Aorta (tissue), 5 donors: ENCODE measurements around the gene CFAP54. TPM values are rescaled to one million over a fixed set of nuclear protein-coding genes. Genes with fewer than 3 reads are reported as not detected.

Source experiments
- ATAC-seq: fragments of 200-7000 bp; cut with Tn5 transposase; one replicate; pipeline ENCODE4 v1.9.1; 2022; ENCODE audit warnings: moderate library complexity; ENCODE audit not compliant: low FRiP score
- DNase-seq, 2 donors: peaks; one replicate each; pipeline ENCODE4 v3.0.0-alpha.2; 2020
- H3K27ac ChIP-seq, 2 donors: one replicate each; pipeline ENCODE4 v1.5.1; 2013; ENCODE audit warnings: low read length in 2 of 2, mild to moderate bottlenecking in 2 of 2, moderate library complexity in 2 of 2, control low read depth in 1 of 2, inconsistent platforms in 1 of 2, low read depth in 1 of 2
- H3K27me3 ChIP-seq, 2 donors: one replicate each; pipeline ENCODE4 v1.6.1; 2013; ENCODE audit warnings: control low read depth in 1 of 2, low read length in 1 of 2, mild to moderate bottlenecking in 1 of 2, moderate library complexity in 1 of 2; ENCODE audit not compliant: insufficient read depth in 2 of 2, control insufficient read depth in 1 of 2
- H3K36me3 ChIP-seq, 2 donors: one replicate each; pipeline ENCODE4 v1.6.1; 2013; ENCODE audit warnings: control low read depth in 1 of 2, low read length in 1 of 2, mild to moderate bottlenecking in 1 of 2; ENCODE audit not compliant: insufficient read depth in 2 of 2, control insufficient read depth in 1 of 2
- H3K4me1 ChIP-seq, 2 donors: one replicate each; pipeline ENCODE4 v1.6.1; 2013; ENCODE audit warnings: low read length in 2 of 2, control low read depth in 1 of 2, mild to moderate bottlenecking in 1 of 2, moderate library complexity in 1 of 2; ENCODE audit not compliant: insufficient read depth in 2 of 2, control insufficient read depth in 1 of 2
- H3K4me3 ChIP-seq, 2 donors: one replicate each; pipeline ENCODE4 v1.5.1; 2013; ENCODE audit warnings: low read length in 2 of 2, control low read depth in 1 of 2, mild to moderate bottlenecking in 1 of 2
- H3K9me3 ChIP-seq: one replicate; pipeline ENCODE4 v1.6.1; 2013; ENCODE audit warnings: mild to moderate bottlenecking, low read length; ENCODE audit not compliant: control insufficient read depth
- WGBS, 2 donors: extraction: QIAGEN DNeasy Blood & Tissue Kit; methylation state at CpG; one replicate each; pipeline ENCODE4 v1.1.7; 2013; 5-methylcytosine and 5-hydroxymethylcytosine counted together
- intact Hi-C, 2 donors: fragments of 100-400 bp; cut with DNase I; formaldehyde crosslinking; loops; one replicate each; pipeline versions ENCODE4 v1.14.2 to v1.15.0; 2022
- polyA plus RNA-seq, 2 donors: library from polyadenylated mRNA; stranded (reverse); fragments of 200-250 nt; gene quantifications; one replicate each; pipeline ENCODE4 v1.2.3, GENCODE V29; 2013
- total RNA-seq, 2 donors: library from RNA; stranded (reverse); fragmentation: NEBNext Ultra II Directional; extraction: Animal tissue kit (Norgen Biotek cat#: 25700); gene quantifications; one replicate each; pipeline ENCODE4 v1.2.1, GENCODE V29; 2021
- donor health status: healthy with polysubstance abuse.
- donor health status: Bipolar disorder and iron deficiency.
- donor health status: DM: no; HTN: no; CAD: no.
- donor health status: DM: no; HTN: no; CAD: no.
- donor health status: DM: yes; HTN: yes; CAD: no.

Gene CFAP54
- total and polyA plus RNA-seq, 4 donors = 0.15 to 2.2 (median 0.91) TPM; not detected in 1

DNA sequence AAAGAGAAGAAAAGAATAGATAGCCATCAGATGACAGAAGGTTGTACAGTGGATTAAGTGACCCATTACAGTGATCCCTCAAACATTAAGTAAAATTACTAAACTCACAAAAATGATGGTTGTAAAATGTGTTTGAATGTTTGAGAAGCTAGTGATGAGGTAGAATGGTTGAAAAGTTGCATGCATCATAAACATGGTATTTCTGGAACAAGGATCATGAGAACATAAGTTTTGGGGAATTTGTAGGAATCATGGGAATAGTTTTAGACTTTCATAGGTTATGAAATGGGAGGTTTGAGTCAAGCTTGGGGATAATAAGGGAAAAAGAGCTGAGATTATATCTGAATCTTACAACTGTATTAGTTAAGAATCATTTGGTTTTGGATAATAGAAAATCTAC lies 383.6 kb downstream of the CFAP54 start:
- ATAC-seq (no peak), DNase-seq (no peak)
- intact Hi-C loops = no loop called here
- Histone ChIP-seq H3K4me3 (no peak overlapping the region), H3K27ac (no peak overlapping the region), H3K4me1 (no peaks in the 10 kb centered on the region), H3K9me3 (no peaks in the 10 kb centered on the region), H3K27me3 (no peaks in the 10 kb centered on the region), H3K36me3 (no peaks in the 10 kb centered on the region)

DNA sequence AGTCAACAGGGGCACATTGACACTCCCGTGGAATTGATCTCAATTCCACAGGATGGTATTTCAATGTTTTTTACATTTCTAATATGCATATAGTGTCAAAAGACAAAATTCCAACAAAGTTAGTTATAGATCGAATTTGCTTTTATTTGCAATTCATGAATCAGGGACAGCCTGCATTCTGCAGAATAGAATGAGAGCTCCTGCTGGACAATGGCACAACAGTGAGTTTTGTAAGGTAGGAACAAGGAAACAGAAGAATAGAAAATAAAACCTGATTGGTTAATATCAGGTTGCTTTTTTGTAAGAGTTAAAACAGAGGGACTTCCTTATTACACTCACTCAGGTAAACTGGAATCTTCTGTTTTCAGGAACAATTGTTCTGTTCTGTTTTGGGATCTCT lies 384.8 kb downstream of the CFAP54 start:
- Histone ChIP-seq H3K9me3 (no peaks in the 10 kb centered on the region), H3K36me3 (no peaks in the 10 kb centered on the region), H3K4me3 (no peak overlapping the region), H3K4me1 (no peaks in the 10 kb centered on the region), H3K27me3 (no peaks in the 10 kb centered on the region), H3K27ac (no peak overlapping the region)
- DNase-seq (no peak), ATAC-seq (no peak)
- intact Hi-C loops = no loop called here
- 86 to 89% methylated on average over 2 of the region's 2 CpGs for WGBS, 2 donors

- no peak for DNase-seq
- Histone ChIP-seq H3K9me3 (peaks cover 1% of the 10 kb centered on the region), H3K36me3 (no peaks in the 10 kb centered on the region), H3K27me3 (no peaks in the 10 kb centered on the region), H3K4me3 (no peak overlapping the region), H3K27ac (no peak overlapping the region), H3K4me1 (no peaks in the 10 kb centered on the region)
- no peak for ATAC-seq
- intact Hi-C loops = no loop called here
- 77 to 89% methylated on average over 3 of the region's 3 CpGs for WGBS, 2 donors
Observed at GRCh38 chr12:96876966-96877365, 387.6 kb downstream of the CFAP54 start.

GRCh38 chr12:96878704-96879103 lies 389.3 kb downstream of the CFAP54 start:
- intact Hi-C loops = no loop called here
- no peaks in the 10 kb centered on the region for H3K4me1 ChIP-seq
- no peaks in the 10 kb centered on the region for H3K36me3 ChIP-seq
- H3K27ac ChIP-seq = no peak overlapping the region
- peaks cover 3% of the 10 kb centered on the region for H3K9me3 ChIP-seq
- no peaks in the 10 kb centered on the region for H3K27me3 ChIP-seq
- WGBS, 2 donors = 65 to 84% methylated on average over 1 of the region's 1 CpG
- DNase-seq (no peak), ATAC-seq (no peak)
- no peak overlapping the region for H3K4me3 ChIP-seq

GRCh38 chr12:96879301-96879700 lies 389.9 kb downstream of the CFAP54 start:
- WGBS, 2 donors = 89 to 91% methylated on average over 4 of the region's 4 CpGs
- intact Hi-C loops = no loop called here

GRCh38 chr12:96880220-96880619 lies 390.8 kb downstream of the CFAP54 start:
- 75 to 84% methylated on average over 3 of the region's 3 CpGs for WGBS, 2 donors
- no peaks in the 10 kb centered on the region for H3K36me3 ChIP-seq

More at GRCh38 chr12:96879301-96879700, 389.9 kb downstream of the CFAP54 start:
- no peaks in the 10 kb centered on the region for H3K36me3 ChIP-seq
- H3K4me3 ChIP-seq = no peak overlapping the region
- H3K9me3 ChIP-seq = peaks cover 3% of the 10 kb centered on the region
- H3K27me3 ChIP-seq = no peaks in the 10 kb centered on the region
- no peak overlapping the region for H3K27ac ChIP-seq
- no peaks in the 10 kb centered on the region for H3K4me1 ChIP-seq
- no peak for DNase-seq
- ATAC-seq = peak; percentile 28

DNA sequence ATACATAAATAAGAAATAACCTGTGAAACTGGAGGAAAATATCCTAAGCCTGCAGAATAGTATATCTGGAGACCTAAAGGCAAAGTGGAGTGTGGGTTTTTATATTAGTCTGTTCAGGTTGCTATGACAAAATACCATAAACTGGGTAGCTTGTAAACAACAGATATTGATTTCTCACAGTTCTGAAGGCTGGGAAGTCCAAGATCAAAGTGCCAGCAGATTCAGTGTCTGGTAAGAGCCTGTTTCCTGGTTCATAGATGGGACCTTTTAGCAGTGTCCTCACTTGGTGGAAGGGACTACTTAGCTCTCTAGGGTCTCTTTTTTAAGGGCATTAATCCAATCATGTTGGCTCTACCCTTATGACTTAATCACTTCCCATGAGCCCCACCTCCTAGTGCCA lies 392.2 kb downstream of the CFAP54 start:
- no peak for ATAC-seq
- H3K36me3 ChIP-seq = no peaks in the 10 kb centered on the region
- intact Hi-C loops = no loop called here

More at GRCh38 chr12:96880220-96880619, 390.8 kb downstream of the CFAP54 start:
- intact Hi-C loops = no loop called here
- peaks cover 3% of the 10 kb centered on the region for H3K9me3 ChIP-seq
- no peak for ATAC-seq
- no peak overlapping the region for H3K4me3 ChIP-seq
- DNase-seq = no peak
- H3K4me1 ChIP-seq = no peaks in the 10 kb centered on the region
- H3K27me3 ChIP-seq = no peaks in the 10 kb centered on the region
- no peak overlapping the region for H3K27ac ChIP-seq

GRCh38 chr12:96882862-96883261 lies 393.5 kb downstream of the CFAP54 start:
- Histone ChIP-seq H3K4me1 (no peaks in the 10 kb centered on the region), H3K36me3 (no peaks in the 10 kb centered on the region), H3K9me3 (peaks cover 3% of the 10 kb centered on the region), H3K27me3 (no peaks in the 10 kb centered on the region), H3K27ac (no peak overlapping the region), H3K4me3 (no peak overlapping the region)
- WGBS, 2 donors = 61 to 63% methylated on average over 2 of the region's 2 CpGs
- intact Hi-C loops = no loop called here
- no peak for ATAC-seq
- DNase-seq = no peak

More for the DNA sequence above, 392.2 kb downstream of the CFAP54 start:
- H3K27ac ChIP-seq = no peak overlapping the region
- H3K9me3 ChIP-seq = peaks cover 3% of the 10 kb centered on the region
- no peaks in the 10 kb centered on the region for H3K27me3 ChIP-seq
- H3K4me1 ChIP-seq = no peaks in the 10 kb centered on the region
- no peak overlapping the region for H3K4me3 ChIP-seq
- no peak for DNase-seq

- H3K4me1 ChIP-seq = no peaks in the 10 kb centered on the region
- DNase-seq (no peak), ATAC-seq (no peak)
- no peak overlapping the region for H3K4me3 ChIP-seq
- H3K27me3 ChIP-seq = no peaks in the 10 kb centered on the region
- H3K27ac ChIP-seq = no peak overlapping the region
- peaks cover 3% of the 10 kb centered on the region for H3K9me3 ChIP-seq
- H3K36me3 ChIP-seq = no peaks in the 10 kb centered on the region
- 92 to 93% methylated on average over 4 of the region's 4 CpGs for WGBS, 2 donors
- intact Hi-C loops = no loop called here
Observed at GRCh38 chr12:96883571-96883970, 394.2 kb downstream of the CFAP54 start.
